H9 (cell line): ENCODE data around the gene HS1BP3. TPM values are rescaled to one million over a fixed set of nuclear protein-coding genes. Genes with fewer than 3 reads are reported as not detected.

Source experiments
- DNase-seq: peaks from one replicate; pipeline ENCODE4 v3.0.0-alpha.2; 2017
- H2AFZ ChIP-seq: one replicate; pipeline ENCODE4 v1.6.1; 2013; ENCODE audit warnings: mild to moderate bottlenecking, low read length, control low read depth, moderate library complexity
- H2AK5ac ChIP-seq: 2 replicates; pipeline ENCODE4 v1.6.1; 2013; ENCODE audit warnings: low read length, control low read depth, mixed read lengths; ENCODE audit not compliant: insufficient read length
- H2BK120ac ChIP-seq: one replicate; pipeline ENCODE4 v1.6.1; 2013; ENCODE audit warnings: low read depth, mild to moderate bottlenecking, low read length, control low read depth, inconsistent platforms; ENCODE audit not compliant: poor library complexity, severe bottlenecking
- H2BK12ac ChIP-seq: 2 replicates; pipeline ENCODE4 v1.6.1; 2013; ENCODE audit warnings: low read length, control low read depth, mixed read lengths, low read depth; ENCODE audit not compliant: insufficient read length
- H2BK15ac ChIP-seq: 2 replicates; pipeline ENCODE4 v1.6.1; 2013; ENCODE audit warnings: low read depth, low read length, control low read depth
- H2BK20ac ChIP-seq: one replicate; pipeline ENCODE4 v1.6.1; 2013; ENCODE audit warnings: low read depth, mild to moderate bottlenecking, low read length, control low read depth, inconsistent platforms; ENCODE audit not compliant: poor library complexity, severe bottlenecking
- H2BK5ac ChIP-seq: 2 replicates; pipeline ENCODE4 v1.6.1; 2013; ENCODE audit warnings: low read length, control low read depth, mixed read lengths; ENCODE audit not compliant: insufficient read length
- H3K14ac ChIP-seq: 2 replicates; pipeline ENCODE4 v1.6.1; 2013; ENCODE audit warnings: low read length, control low read depth; ENCODE audit not compliant: insufficient read depth
- H3K18ac ChIP-seq: 2 replicates; pipeline ENCODE4 v1.6.1; 2013; ENCODE audit warnings: low read depth, mild to moderate bottlenecking, mixed read lengths, low read length, control low read depth; ENCODE audit not compliant: insufficient read length
- H3K23ac ChIP-seq: 2 replicates; pipeline ENCODE4 v1.6.1; 2013; ENCODE audit warnings: low read length, control low read depth, mixed read lengths, low read depth; ENCODE audit not compliant: insufficient read length
- H3K23me2 ChIP-seq: 2 replicates; pipeline ENCODE4 v1.6.1; 2013; ENCODE audit warnings: low read depth, mild to moderate bottlenecking, mixed read lengths, low read length, control low read depth; ENCODE audit not compliant: insufficient read length, poor library complexity, severe bottlenecking
- H3K27ac ChIP-seq: 2 replicates; pipeline ENCODE4 v1.5.1; 2013; ENCODE audit warnings: low read length, control low read depth, mixed read lengths, low read depth; ENCODE audit not compliant: insufficient read length
- H3K27me3 ChIP-seq: 2 replicates; pipeline ENCODE4 v1.6.1; 2013; ENCODE audit warnings: low read length, control low read depth, inconsistent platforms; ENCODE audit not compliant: insufficient read depth
- H3K4ac ChIP-seq: 2 replicates; pipeline ENCODE4 v1.6.1; 2013; ENCODE audit warnings: low read depth, mild to moderate bottlenecking, control low read depth, inconsistent platforms, low read length, moderate library complexity
- H3K4me1 ChIP-seq: 2 replicates; pipeline ENCODE4 v1.6.1; 2013; ENCODE audit warnings: low read length, control low read depth, inconsistent platforms; ENCODE audit not compliant: insufficient read depth
- H3K4me2 ChIP-seq: 2 replicates; pipeline ENCODE4 v1.6.1; 2013; ENCODE audit warnings: low read length, control low read depth, mixed read lengths; ENCODE audit not compliant: insufficient read length, insufficient read depth
- H3K56ac ChIP-seq: 2 replicates; pipeline ENCODE4 v1.6.1; 2013; ENCODE audit warnings: low read depth, mild to moderate bottlenecking, mixed read lengths, low read length, control low read depth; ENCODE audit not compliant: insufficient read length
- H3K79me1 ChIP-seq: 2 replicates; pipeline ENCODE4 v1.6.1; 2013; ENCODE audit warnings: low read depth, mild to moderate bottlenecking, moderate library complexity, low read length, control low read depth, inconsistent platforms; ENCODE audit not compliant: insufficient read depth, poor library complexity, severe bottlenecking
- H3K79me2 ChIP-seq: 2 replicates; pipeline ENCODE4 v1.6.1; 2013; ENCODE audit warnings: low read length, control low read depth, inconsistent platforms; ENCODE audit not compliant: insufficient read depth
- H3K9ac ChIP-seq: 2 replicates; pipeline ENCODE4 v1.6.1; 2013; ENCODE audit warnings: low read length, control low read depth, mixed read lengths; ENCODE audit not compliant: insufficient read length; ENCODE audit errors: extremely low read depth
- H3K9me3 ChIP-seq: one replicate; pipeline ENCODE4 v1.6.1; 2013; ENCODE audit warnings: low read depth, low read length, inconsistent platforms; ENCODE audit not compliant: control insufficient read depth
- H3T11ph ChIP-seq: one replicate; pipeline ENCODE4 v1.6.1; 2013; ENCODE audit warnings: mild to moderate bottlenecking, low read length, control low read depth, inconsistent platforms
- H4K20me1 ChIP-seq: one replicate; pipeline ENCODE4 v1.6.1; 2013; ENCODE audit not compliant: control insufficient read depth, insufficient read length, insufficient read depth
- H4K5ac ChIP-seq: 2 replicates; pipeline ENCODE4 v1.6.1; 2013; ENCODE audit warnings: low read depth, mild to moderate bottlenecking, mixed read lengths, low read length, control low read depth; ENCODE audit not compliant: insufficient read length
- H4K8ac ChIP-seq: replicated peaks from 2 replicates; pipeline ENCODE4 v1.6.1; 2013; ENCODE audit warnings: low read length, control low read depth, mixed read lengths, low read depth; ENCODE audit not compliant: insufficient read length
- H4K91ac ChIP-seq: 2 replicates; pipeline ENCODE4 v1.6.1; 2013; ENCODE audit warnings: low read depth, mild to moderate bottlenecking, moderate library complexity, mixed read lengths, low read length, control low read depth; ENCODE audit not compliant: insufficient read length
- H3K27ac Mint-ChIP-seq, 3 experiments: 2 replicates in 2 of 3; 3 replicates in 1 of 3; pipeline ENCODE4 v1.8.0; 2020 to 2021; ENCODE audit warnings: mixed read lengths in 3 of 3, mild to moderate bottlenecking in 1 of 3, moderate library complexity in 1 of 3
- H3K27me3 Mint-ChIP-seq: 2 replicates; pipeline ENCODE4 v1.8.0; 2021; ENCODE audit warnings: low read depth, mild to moderate bottlenecking, moderate library complexity, mixed read lengths
- H3K36me3 Mint-ChIP-seq, 3 experiments: 2 replicates in 2 of 3; 3 replicates in 1 of 3; pipeline ENCODE4 v1.8.0; 2020 to 2021; ENCODE audit warnings: low read depth in 3 of 3, mixed read lengths in 3 of 3; ENCODE audit not compliant: insufficient read depth in 1 of 3
- H3K4me1 Mint-ChIP-seq, 2 experiments: 2 replicates each; pipeline ENCODE4 v1.8.0; 2020; ENCODE audit warnings: mixed read lengths in 2 of 2
- H3K4me3 Mint-ChIP-seq, 2 experiments: 2 replicates in 1 of 2; 3 replicates in 1 of 2; pipeline ENCODE4 v1.8.0; 2020 to 2021; ENCODE audit warnings: mild to moderate bottlenecking in 2 of 2, mixed read lengths in 2 of 2, moderate library complexity in 1 of 2
- H3K9me3 Mint-ChIP-seq, 2 experiments: 2 replicates in 1 of 2; 3 replicates in 1 of 2; pipeline ENCODE4 v1.8.0; 2020; ENCODE audit warnings: mild to moderate bottlenecking in 2 of 2, mixed read lengths in 2 of 2, moderate library complexity in 1 of 2
- WGBS: extraction: QIAGEN DNeasy Blood & Tissue Kit; methylation state at CpG from one replicate; pipeline ENCODE4 v1.1.7; 2013; ENCODE audit warnings: missing lambda C conversion rate, low lambda C conversion rate, mixed read lengths; ENCODE audit not compliant: insufficient read length; ENCODE audit errors: extremely low coverage; 5-methylcytosine and 5-hydroxymethylcytosine counted together
- total RNA-seq: library from RNA; stranded (reverse); gene quantifications from 2 replicates; pipeline ENCODE4 v1.2.1, GENCODE V29; 2021
- TF ChIP-seq, protein P1 (sequence below): fragments of 200-600 bp; sonication (generic); conservative IDR thresholded peaks from 3 replicates; pipeline ENCODE4 v1.8.0; 2021; ENCODE audit warnings: antibody characterized with exemption, mild to moderate bottlenecking

HS1BP3 gene
- total RNA-seq, 1 experiment from 2014 or later, result 11.1 TPM

GRCh38 chr2:20588918-20589871 is 61.7 kb downstream of the HS1BP3 start:
- no peak overlapping the region for H3K27ac ChIP-seq
- no peak for DNase-seq
- H3K4me1 Mint-ChIP-seq, result peaks cover 16 to 18% of the 10 kb centered on the region in 2 experiments

More at GRCh38 chr2:20588918-20589871, 61.7 kb downstream of the HS1BP3 start:
- Mint-ChIP-seq H3K27ac (no peak overlapping the region), H3K36me3 (no peaks in the 10 kb centered on the region), H3K4me3 (no peak overlapping the region), H3K9me3 (no peaks in the 10 kb centered on the region), H3K27me3 (peaks cover 17% of the 10 kb centered on the region)
- no peaks in the 10 kb centered on the region for H3K79me2 ChIP-seq
- no peaks in the 10 kb centered on the region for H3K9me3 ChIP-seq
- no peak overlapping the region; the same call in 1 of the 2 replicates for H3K14ac ChIP-seq
- TF ChIP-seq, protein P1, sequence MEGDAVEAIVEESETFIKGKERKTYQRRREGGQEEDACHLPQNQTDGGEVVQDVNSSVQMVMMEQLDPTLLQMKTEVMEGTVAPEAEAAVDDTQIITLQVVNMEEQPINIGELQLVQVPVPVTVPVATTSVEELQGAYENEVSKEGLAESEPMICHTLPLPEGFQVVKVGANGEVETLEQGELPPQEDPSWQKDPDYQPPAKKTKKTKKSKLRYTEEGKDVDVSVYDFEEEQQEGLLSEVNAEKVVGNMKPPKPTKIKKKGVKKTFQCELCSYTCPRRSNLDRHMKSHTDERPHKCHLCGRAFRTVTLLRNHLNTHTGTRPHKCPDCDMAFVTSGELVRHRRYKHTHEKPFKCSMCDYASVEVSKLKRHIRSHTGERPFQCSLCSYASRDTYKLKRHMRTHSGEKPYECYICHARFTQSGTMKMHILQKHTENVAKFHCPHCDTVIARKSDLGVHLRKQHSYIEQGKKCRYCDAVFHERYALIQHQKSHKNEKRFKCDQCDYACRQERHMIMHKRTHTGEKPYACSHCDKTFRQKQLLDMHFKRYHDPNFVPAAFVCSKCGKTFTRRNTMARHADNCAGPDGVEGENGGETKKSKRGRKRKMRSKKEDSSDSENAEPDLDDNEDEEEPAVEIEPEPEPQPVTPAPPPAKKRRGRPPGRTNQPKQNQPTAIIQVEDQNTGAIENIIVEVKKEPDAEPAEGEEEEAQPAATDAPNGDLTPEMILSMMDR, result no peak
- no peak overlapping the region for H2BK15ac ChIP-seq
- H2BK120ac ChIP-seq, result no peak overlapping the region
- peaks cover 9% of the 10 kb centered on the region; the same call in 1 of the 2 replicates for H3K4me1 ChIP-seq
- no peaks in the 10 kb centered on the region for H3K27me3 ChIP-seq
- no peak overlapping the region for H2BK5ac ChIP-seq
- WGBS, result no CpG with 5 or more reads among the region's 11 CpGs
- no peak overlapping the region for H3K9ac ChIP-seq
- H3K4me2 ChIP-seq, result no peak overlapping the region
- no peak overlapping the region for H3K56ac ChIP-seq
- H2AK5ac ChIP-seq, result no peak overlapping the region
- no peaks in the 10 kb centered on the region for H3K79me1 ChIP-seq
- no peak overlapping the region for H3T11ph ChIP-seq
- H3K23ac ChIP-seq, result no peak overlapping the region
- H4K91ac ChIP-seq, result no peak overlapping the region
- H2BK12ac ChIP-seq, result no peak overlapping the region
- H4K5ac ChIP-seq, result no peak overlapping the region
- no peak overlapping the region for H4K8ac ChIP-seq
- no peak overlapping the region for H3K4ac ChIP-seq
- H3K18ac ChIP-seq, result no peak overlapping the region
- H3K23me2 ChIP-seq, result no peaks in the 10 kb centered on the region
- no peak overlapping the region for H2AFZ ChIP-seq
- H4K20me1 ChIP-seq, result no peaks in the 10 kb centered on the region
- H2BK20ac ChIP-seq, result no peak overlapping the region
